Muscle layer of duodenum (tissue), 2 donors: ENCODE measurements around the gene USP47.

Source experiments
- H3K27ac ChIP-seq: one replicate; pipeline ENCODE4 v1.7.0; 2013; ENCODE audit warnings: mild to moderate bottlenecking, low read length
- H3K27me3 ChIP-seq: one replicate; pipeline ENCODE4 v1.7.0; 2013; ENCODE audit warnings: low read depth, mild to moderate bottlenecking, control low read depth, low read length
- H3K36me3 ChIP-seq, 2 donors: one replicate each; pipeline ENCODE4 v1.7.0; 2013; ENCODE audit warnings: low read length in 2 of 2, control low read depth in 1 of 2, mild to moderate bottlenecking in 1 of 2; ENCODE audit not compliant: insufficient read depth in 2 of 2, control insufficient read depth in 1 of 2
- H3K4me1 ChIP-seq, 2 donors: one replicate each; pipeline ENCODE4 v1.7.0; 2013; ENCODE audit warnings: low read length in 2 of 2, mild to moderate bottlenecking in 2 of 2, control low read depth in 1 of 2, moderate library complexity in 1 of 2; ENCODE audit not compliant: insufficient read depth in 2 of 2, control insufficient read depth in 1 of 2
- H3K4me3 ChIP-seq, 2 donors: one replicate each; pipeline ENCODE4 v1.7.0; 2013; ENCODE audit warnings: low read length in 2 of 2, low read depth in 1 of 2, mild to moderate bottlenecking in 1 of 2
- H3K9me3 ChIP-seq, 2 donors: one replicate each; pipeline ENCODE4 v1.7.0; 2013; ENCODE audit warnings: low read length in 2 of 2, control low read depth in 1 of 2, mild to moderate bottlenecking in 1 of 2; ENCODE audit not compliant: control insufficient read depth in 1 of 2
- donor health status: healthy.

The USP47 gene

GRCh38 chr11:11984563-11984962 lies 142.8 kb downstream of the USP47 start:
- H3K9me3 ChIP-seq: no peaks in the 10 kb centered on the region
- no peak overlapping the region for H3K4me3 ChIP-seq
- H3K4me1 ChIP-seq: peaks cover 0 to 28% of the 10 kb centered on the region in 2 donors
- H3K27me3 ChIP-seq: no peaks in the 10 kb centered on the region
- H3K36me3 ChIP-seq: no peaks in the 10 kb centered on the region
- no peak overlapping the region for H3K27ac ChIP-seq

GRCh38 chr11:11985016-11985715 lies 143.4 kb downstream of the USP47 start:
- Histone ChIP-seq H3K27me3 (no peaks in the 10 kb centered on the region), H3K27ac (no peak overlapping the region), H3K4me3 (no peak overlapping the region), H3K4me1 (peaks cover 0 to 28% of the 10 kb centered on the region in 2 donors), H3K36me3 (no peaks in the 10 kb centered on the region), H3K9me3 (no peaks in the 10 kb centered on the region)

GRCh38 chr11:11985954-11986949 lies 144.5 kb downstream of the USP47 start:
- H3K27ac ChIP-seq: no peak overlapping the region
- peaks cover 0 to 27% of the 10 kb centered on the region in 2 donors for H3K4me1 ChIP-seq
- H3K9me3 ChIP-seq: no peaks in the 10 kb centered on the region
- H3K27me3 ChIP-seq: no peaks in the 10 kb centered on the region
- H3K4me3 ChIP-seq: no peak overlapping the region
- H3K36me3 ChIP-seq: no peaks in the 10 kb centered on the region

- Histone ChIP-seq H3K4me3 (no peak overlapping the region), H3K27me3 (no peaks in the 10 kb centered on the region), H3K4me1 (peaks cover 0 to 31% of the 10 kb centered on the region in 2 donors), H3K27ac (peak overlapping the region; percentile 46), H3K9me3 (no peaks in the 10 kb centered on the region), H3K36me3 (no peaks in the 10 kb centered on the region)
These were observed 145.8 kb downstream of the USP47 start for GRCh38 chr11:11987503-11988022.

GRCh38 chr11:11988099-11988651 lies 146.4 kb downstream of the USP47 start:
- peak overlapping the region; percentile 46 for H3K27ac ChIP-seq
- H3K4me3 ChIP-seq: no peak overlapping the region
- no peaks in the 10 kb centered on the region for H3K9me3 ChIP-seq
- H3K36me3 ChIP-seq: no peaks in the 10 kb centered on the region
- peaks cover 0 to 31% of the 10 kb centered on the region in 2 donors for H3K4me1 ChIP-seq
- no peaks in the 10 kb centered on the region for H3K27me3 ChIP-seq

GRCh38 chr11:11988681-11989261 lies 147.0 kb downstream of the USP47 start:
- Histone ChIP-seq H3K9me3 (no peaks in the 10 kb centered on the region), H3K27ac (peak overlapping the region; percentile 46), H3K4me3 (no peak overlapping the region), H3K27me3 (no peaks in the 10 kb centered on the region), H3K4me1 (peaks cover 0 to 31% of the 10 kb centered on the region in 2 donors), H3K36me3 (no peaks in the 10 kb centered on the region)

- peaks cover 0 to 36% of the 10 kb centered on the region in 2 donors for H3K4me1 ChIP-seq
- no peaks in the 10 kb centered on the region for H3K27me3 ChIP-seq
- no peaks in the 10 kb centered on the region for H3K9me3 ChIP-seq
- H3K36me3 ChIP-seq: no peaks in the 10 kb centered on the region
- H3K27ac ChIP-seq: no peak overlapping the region
- no peak overlapping the region for H3K4me3 ChIP-seq
These were observed 148.3 kb downstream of the USP47 start for GRCh38 chr11:11989774-11990744.

- H3K9me3 ChIP-seq: no peaks in the 10 kb centered on the region
- H3K27ac ChIP-seq: no peak overlapping the region
- peaks cover 0 to 33% of the 10 kb centered on the region in 2 donors for H3K4me1 ChIP-seq
- peaks cover 0 to 5% of the 10 kb centered on the region in 2 donors for H3K36me3 ChIP-seq
- no peak overlapping the region for H3K4me3 ChIP-seq
- H3K27me3 ChIP-seq: no peaks in the 10 kb centered on the region
These were observed 150.8 kb downstream of the USP47 start for GRCh38 chr11:11992257-11993212.

GRCh38 chr11:11993839-11994238 lies 152.1 kb downstream of the USP47 start:
- Histone ChIP-seq H3K27ac (peak overlapping the region; percentile 10), H3K9me3 (no peaks in the 10 kb centered on the region), H3K4me3 (no peak overlapping the region), H3K36me3 (peaks cover 0 to 5% of the 10 kb centered on the region in 2 donors), H3K27me3 (no peaks in the 10 kb centered on the region), H3K4me1 (peaks cover 0 to 20% of the 10 kb centered on the region in 2 donors)
